GM18873 (cell line): ENCODE results near the gene B4GALT6.
"Not testable (repeated sequence)": the region's sequence is repeated elsewhere in the genome, so short reads cannot be mapped to it uniquely, and the experiment has no call there.

Experiments
- ATAC-seq: cut with Tn5 transposase; IDR thresholded peaks from one replicate; pipeline ENCODE4 v1.9.1; 2021; ENCODE audit warnings: mild to moderate bottlenecking, moderate library complexity, moderate number of reproducible peaks; ENCODE audit not compliant: unreplicated experiment, low FRiP score

The B4GALT6 gene, protein sequence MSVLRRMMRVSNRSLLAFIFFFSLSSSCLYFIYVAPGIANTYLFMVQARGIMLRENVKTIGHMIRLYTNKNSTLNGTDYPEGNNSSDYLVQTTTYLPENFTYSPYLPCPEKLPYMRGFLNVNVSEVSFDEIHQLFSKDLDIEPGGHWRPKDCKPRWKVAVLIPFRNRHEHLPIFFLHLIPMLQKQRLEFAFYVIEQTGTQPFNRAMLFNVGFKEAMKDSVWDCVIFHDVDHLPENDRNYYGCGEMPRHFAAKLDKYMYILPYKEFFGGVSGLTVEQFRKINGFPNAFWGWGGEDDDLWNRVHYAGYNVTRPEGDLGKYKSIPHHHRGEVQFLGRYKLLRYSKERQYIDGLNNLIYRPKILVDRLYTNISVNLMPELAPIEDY

DNA sequence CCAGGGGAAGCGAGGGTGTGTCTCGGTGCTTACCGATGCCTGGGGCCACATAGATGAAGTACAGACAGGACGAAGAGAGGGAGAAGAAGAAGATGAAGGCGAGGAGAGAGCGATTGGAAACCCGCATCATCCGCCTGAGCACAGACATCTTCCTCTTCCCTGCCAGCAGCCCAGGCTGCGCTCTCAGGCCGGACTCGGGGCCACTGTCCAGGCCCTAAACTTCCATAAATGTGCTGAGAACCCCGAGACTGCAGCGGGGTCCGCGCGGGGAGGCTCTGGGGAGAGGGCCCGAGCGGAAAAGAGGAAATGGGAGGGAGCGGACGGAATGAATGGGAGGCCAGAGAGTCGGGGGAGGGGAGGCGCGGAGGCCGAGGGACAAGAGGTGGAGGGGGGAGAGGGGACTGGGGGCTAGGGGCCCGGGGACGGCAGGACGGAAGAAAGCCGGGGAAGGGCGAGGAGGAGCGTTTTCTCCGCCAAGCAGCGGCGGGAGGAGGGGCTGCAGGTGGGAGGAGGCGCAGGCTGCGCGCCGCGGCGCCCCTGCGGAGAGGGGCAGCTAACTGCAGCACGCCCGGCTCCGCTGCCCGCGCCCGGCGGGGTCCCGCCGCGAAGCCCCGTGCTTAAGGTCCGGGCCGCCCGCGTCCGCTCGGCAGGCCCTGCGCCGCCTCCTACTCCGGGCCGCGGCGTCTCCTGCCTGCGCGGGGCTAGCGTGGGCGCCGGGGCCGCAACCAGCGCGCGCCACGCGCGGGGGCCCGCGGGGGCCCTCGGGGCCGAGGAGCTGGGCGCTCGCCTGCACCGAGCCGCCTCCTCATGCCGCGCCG is at the start of gene B4GALT6:
TSS of gene B4GALT6 (minus strand) at position 303 of the 818 bp plus-strand sequence. CDS start at position 148, 155 bp downstream.
- peak; percentile 21 for ATAC-seq

- no peak for ATAC-seq
Measured at GRCh38 chr18:31731628-31732027, 47.2 kb upstream of the B4GALT6 start.

GRCh38 chr18:31729196-31729595 is 44.8 kb upstream of the B4GALT6 start:
- not testable (repeated sequence) for ATAC-seq

- no peak for ATAC-seq
Measured at GRCh38 chr18:31723990-31724711, 39.8 kb upstream of the B4GALT6 start.

- ATAC-seq = no peak
Measured at GRCh38 chr18:31723639-31723989, 39.2 kb upstream of the B4GALT6 start.

DNA sequence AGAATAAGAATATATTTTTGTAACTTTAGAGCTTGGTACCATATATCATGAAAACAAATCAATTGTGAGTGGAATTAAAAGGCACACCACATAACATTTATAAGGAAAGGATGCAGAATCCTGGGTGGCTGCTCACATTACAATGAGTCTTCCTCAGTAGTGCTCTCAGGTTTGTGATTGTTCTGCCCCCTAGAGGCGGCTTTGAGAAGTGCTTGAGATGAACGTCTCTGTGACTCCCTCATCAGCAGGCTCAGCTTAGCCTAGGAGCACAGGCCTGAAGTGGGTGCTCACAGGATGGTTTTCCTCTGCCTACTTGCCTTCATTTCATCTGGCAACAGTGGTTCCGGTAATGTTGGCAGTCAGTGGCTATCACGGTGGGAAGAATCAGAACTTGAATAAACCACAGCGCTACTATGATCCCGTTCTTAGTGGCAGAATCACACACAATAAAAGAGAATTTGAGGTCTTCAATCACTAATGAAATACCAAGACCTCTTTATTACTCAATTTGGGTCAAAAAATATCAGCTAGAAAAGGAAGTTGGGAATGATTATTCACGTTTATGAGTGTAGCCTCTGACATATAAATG is 38.1 kb upstream of the B4GALT6 start:
- peak; percentile 97 for ATAC-seq

GRCh38 chr18:31721601-31722000 is 37.2 kb upstream of the B4GALT6 start:
- no peak for ATAC-seq

DNA sequence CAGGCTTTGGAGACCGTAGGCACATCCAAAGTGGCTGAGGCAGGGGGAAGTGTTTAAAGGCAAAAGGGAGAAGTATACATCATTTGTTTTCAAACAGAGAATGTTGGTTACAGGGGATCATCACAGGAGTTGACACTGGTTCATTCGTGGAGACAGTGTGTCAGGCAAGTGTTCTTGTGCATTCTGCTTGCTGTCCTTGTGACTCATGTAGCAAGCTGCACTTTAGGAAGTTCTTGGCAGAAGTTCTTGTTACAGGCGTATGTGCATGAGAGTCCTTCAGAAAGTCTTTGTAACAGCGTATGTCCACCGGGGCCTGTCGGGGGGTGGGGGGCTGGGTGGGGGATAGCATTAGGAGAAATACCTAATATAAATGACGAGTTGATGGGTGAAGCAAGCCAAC is 36.5 kb upstream of the B4GALT6 start:
- no peak for ATAC-seq

DNA sequence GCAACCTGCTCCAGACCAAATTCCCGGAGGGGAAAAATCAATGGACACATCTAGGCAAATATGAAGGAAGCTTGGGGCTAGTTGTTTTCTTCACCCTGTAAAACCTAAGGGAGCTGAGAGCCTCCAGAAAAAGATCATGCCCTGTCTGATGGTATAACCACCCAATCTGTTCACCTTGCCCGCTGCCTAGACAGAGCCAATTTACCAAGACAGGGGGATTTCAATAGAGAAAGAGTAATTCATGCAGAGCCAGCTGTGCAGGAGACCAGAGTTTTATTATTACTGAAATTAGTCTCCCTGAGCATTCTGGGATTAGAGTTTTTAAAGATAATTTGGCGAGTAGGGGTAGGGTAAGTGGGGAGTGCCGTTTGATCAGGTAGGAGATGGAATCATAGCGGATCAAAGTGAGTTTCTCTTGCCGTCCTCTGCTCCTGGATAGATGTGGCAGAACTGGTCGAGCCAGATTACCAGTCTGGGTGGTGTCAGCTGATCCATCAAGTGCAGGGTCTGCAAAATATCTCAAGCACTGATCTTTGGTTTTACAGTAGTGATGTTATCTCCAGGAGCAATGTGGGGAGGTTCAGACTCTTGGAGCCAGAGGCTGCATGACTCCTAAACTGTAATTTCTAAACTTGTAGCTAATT is 35.1 kb upstream of the B4GALT6 start:
- no peak for ATAC-seq

GRCh38 chr18:31718386-31718785 is 34.0 kb upstream of the B4GALT6 start:
- ATAC-seq = no peak

DNA sequence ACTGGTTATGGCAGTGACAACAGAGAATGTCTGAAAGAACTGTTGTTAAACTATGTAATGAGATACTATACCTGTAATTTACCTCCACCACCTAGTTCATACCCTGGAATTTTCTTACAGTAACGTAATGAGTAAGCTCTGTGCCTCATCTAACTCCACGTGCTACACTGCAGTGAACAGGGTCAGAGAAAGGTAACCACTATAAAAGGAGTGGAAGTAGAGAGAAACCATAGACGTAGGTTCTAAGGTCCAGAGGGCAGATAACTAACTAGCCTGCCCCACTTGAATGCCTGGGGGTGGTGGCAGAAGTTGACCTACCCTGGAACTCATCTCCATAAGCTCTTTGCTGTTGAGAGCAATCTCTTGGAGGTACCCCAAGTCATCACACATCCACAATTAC is 32.0 kb upstream of the B4GALT6 start:
- peak; percentile 66 for ATAC-seq

DNA sequence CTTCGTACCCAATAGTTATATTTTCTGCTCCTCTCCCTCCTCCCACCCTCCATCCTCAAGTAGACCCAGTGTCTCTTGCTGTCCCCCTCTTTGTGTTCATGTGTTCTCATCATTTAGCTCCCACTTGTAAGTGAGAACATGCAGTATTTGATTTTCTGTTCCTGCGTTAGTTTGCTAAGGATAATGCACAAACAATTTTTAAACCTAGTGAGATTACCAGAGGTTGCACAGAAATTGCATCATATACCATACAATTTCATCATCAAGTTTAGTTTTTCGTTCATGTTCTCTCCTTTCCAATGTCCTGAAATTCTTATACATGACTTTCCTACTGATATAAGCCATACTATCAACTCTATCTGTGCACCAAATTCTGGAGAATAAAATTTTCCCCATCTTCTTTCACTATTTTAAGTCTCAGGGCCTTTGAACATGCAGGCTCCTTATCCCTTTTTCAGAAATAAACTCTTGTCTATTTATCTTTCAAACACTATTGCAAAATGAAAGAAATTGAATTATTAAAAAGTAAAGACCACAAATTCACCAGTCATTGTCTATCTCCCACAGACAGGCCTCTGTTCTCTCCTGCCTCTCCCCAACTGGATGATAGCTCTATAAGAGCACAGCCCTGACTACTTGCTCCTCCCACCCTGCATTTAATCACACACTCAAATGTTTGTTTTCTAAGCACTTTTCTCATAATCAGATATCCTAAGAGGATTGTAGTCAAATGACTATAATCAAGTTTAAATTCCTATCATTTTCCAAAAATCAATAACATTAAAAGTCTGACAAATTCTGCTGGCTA is 27.2 kb upstream of the B4GALT6 start:
- no peak for ATAC-seq

DNA sequence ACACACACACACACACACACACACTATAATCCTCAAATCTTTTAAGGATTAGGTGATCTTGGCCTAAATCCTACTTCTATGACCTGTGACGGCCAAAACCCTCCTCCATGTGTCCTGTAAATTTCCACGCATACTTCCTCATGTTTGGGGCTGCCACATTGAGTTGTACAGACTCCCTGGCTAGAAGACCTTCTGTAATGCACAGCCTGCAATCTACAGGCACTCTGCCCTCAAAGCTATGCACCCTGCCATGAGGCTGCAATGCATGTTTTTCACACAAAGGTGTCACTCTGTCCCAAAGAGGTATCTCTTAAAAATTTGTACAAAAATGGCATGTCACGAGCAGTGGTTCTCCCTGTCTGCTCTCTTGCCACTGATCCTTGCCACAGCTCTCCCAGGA is 26.4 kb upstream of the B4GALT6 start:
- no peak for ATAC-seq

DNA sequence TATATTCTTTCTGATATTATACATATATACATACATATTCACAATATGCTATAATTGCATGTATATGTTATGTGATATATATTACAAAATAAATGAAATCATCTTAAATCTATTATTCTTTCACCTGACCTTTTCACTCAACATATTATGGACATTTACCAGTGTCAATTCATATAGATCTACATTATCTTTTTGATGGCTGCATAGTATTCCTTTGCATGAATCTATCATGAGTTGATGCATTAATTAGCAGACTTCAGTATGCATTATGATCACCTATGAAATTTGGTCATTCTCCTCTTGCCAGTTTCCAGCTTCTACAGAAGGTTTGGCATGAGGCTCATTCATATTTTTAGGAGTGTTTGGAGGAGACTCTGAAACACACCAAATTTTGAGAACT is 23.4 kb upstream of the B4GALT6 start:
- ATAC-seq = no peak

DNA sequence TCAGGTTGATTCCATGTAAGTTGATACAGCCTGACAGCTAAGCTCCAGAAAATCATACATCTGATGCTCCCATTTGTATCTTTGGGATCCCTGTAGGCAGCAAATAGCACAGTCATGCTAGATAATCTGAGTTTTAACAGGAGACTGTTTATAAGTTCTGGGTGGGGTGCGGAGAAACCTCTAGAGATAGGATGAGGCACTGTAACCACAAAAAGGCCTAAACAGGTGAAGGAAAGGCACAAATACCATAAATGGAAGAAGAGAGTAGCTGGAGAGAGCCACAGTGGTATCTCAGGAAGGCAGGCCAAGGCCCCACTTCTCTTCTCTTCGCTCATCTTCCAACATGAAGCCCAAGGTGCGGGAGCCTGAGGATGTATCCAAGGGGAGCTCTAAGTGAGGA is 18.1 kb upstream of the B4GALT6 start:
- ATAC-seq = no peak

- ATAC-seq = no peak
Measured at GRCh38 chr18:31701744-31702143, 17.4 kb upstream of the B4GALT6 start.

- ATAC-seq = no peak
Measured at GRCh38 chr18:31700990-31701389, 16.6 kb upstream of the B4GALT6 start.

- ATAC-seq = no peak
Measured at GRCh38 chr18:31697351-31698298, 13.2 kb upstream of the B4GALT6 start.
